BE2C (cell line): ENCODE data around the gene AMIGO2.
A peak's percentile ranks its signal among the peaks of the same experiment; 100 is the strongest.

Source experiments
- DNase-seq: peaks from one replicate; pipeline ENCODE4 v3.0.0-alpha.2; 2020
- H3K27me3 ChIP-seq: fragments of 250-450 bp; sonication (Bioruptor Pico); 2 replicates; pipeline ENCODE4 v1.5.1; 2020; ENCODE audit warnings: mild to moderate bottlenecking
- H3K36me3 ChIP-seq: fragments of 250-450 bp; sonication (Bioruptor Pico); 2 replicates; pipeline ENCODE4 v1.5.1; 2020; ENCODE audit warnings: mild to moderate bottlenecking
- H3K4me1 ChIP-seq: fragments of 250-450 bp; sonication (Bioruptor Pico); 2 replicates; pipeline ENCODE4 v1.5.1; 2020
- H3K4me3 ChIP-seq: 2 replicates; pipeline ENCODE4 v1.5.1; 2011; ENCODE audit warnings: low read depth, low read length
- H3K9me3 ChIP-seq: fragments of 250-450 bp; sonication (Bioruptor Pico); 2 replicates; pipeline ENCODE4 v1.5.1; 2020
- TF ChIP-seq, protein P1 (sequence below): IDR thresholded peaks from 2 replicates; pipeline ENCODE4 v1.5.1; 2012; ENCODE audit warnings: mild to moderate bottlenecking, low read depth, low read length

Gene AMIGO2

DNA sequence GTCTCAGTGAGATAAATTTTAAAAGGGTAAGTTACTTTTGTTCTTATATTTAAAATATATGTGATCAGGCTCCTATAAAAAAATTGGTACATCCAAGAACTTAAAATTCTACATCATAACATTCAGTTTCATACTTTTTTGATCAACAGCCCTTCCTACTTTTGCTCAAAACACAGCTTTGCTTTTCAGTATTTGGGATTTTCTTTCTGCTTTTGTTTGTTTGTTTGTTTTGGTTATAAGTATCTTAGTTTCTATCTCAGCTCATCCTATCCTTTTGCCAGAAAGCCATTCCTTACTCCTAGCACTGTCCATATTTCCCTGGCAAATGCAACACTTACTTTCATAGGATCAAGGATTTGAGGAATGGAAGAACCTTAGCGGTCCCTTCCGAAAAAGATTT lies 5.0 kb downstream of the AMIGO2 start:
- Histone ChIP-seq H3K27me3 (peaks cover 38% of the 10 kb centered on the region), H3K9me3 (no peaks in the 10 kb centered on the region), H3K4me3 (no peak overlapping the region), H3K36me3 (no peaks in the 10 kb centered on the region), H3K4me1 (no peaks in the 10 kb centered on the region)
- TF ChIP-seq, protein P1, sequence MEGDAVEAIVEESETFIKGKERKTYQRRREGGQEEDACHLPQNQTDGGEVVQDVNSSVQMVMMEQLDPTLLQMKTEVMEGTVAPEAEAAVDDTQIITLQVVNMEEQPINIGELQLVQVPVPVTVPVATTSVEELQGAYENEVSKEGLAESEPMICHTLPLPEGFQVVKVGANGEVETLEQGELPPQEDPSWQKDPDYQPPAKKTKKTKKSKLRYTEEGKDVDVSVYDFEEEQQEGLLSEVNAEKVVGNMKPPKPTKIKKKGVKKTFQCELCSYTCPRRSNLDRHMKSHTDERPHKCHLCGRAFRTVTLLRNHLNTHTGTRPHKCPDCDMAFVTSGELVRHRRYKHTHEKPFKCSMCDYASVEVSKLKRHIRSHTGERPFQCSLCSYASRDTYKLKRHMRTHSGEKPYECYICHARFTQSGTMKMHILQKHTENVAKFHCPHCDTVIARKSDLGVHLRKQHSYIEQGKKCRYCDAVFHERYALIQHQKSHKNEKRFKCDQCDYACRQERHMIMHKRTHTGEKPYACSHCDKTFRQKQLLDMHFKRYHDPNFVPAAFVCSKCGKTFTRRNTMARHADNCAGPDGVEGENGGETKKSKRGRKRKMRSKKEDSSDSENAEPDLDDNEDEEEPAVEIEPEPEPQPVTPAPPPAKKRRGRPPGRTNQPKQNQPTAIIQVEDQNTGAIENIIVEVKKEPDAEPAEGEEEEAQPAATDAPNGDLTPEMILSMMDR = no peak
- no peak for DNase-seq

- Histone ChIP-seq H3K9me3 (no peaks in the 10 kb centered on the region), H3K36me3 (no peaks in the 10 kb centered on the region), H3K4me1 (no peaks in the 10 kb centered on the region), H3K4me3 (no peak overlapping the region), H3K27me3 (peaks cover 30% of the 10 kb centered on the region)
- no peak for DNase-seq
- TF ChIP-seq, protein P1 = no peak
These were observed 5.8 kb downstream of the AMIGO2 start for GRCh38 chr12:47073951-47074350.

GRCh38 chr12:47071241-47071852 lies 8.4 kb downstream of the AMIGO2 start:
- no peak for DNase-seq
- Histone ChIP-seq H3K4me3 (no peak overlapping the region), H3K36me3 (no peaks in the 10 kb centered on the region), H3K27me3 (peaks cover 8% of the 10 kb centered on the region; the same call in 1 of the 2 replicates), H3K4me1 (no peaks in the 10 kb centered on the region), H3K9me3 (no peaks in the 10 kb centered on the region)
- TF ChIP-seq, protein P1 = peak; percentile 49

GRCh38 chr12:47070310-47070709 lies 9.4 kb downstream of the AMIGO2 start:
- Histone ChIP-seq H3K4me1 (no peaks in the 10 kb centered on the region), H3K9me3 (no peaks in the 10 kb centered on the region), H3K4me3 (no peak overlapping the region), H3K27me3 (peaks cover 8% of the 10 kb centered on the region; the same call in 1 of the 2 replicates), H3K36me3 (no peaks in the 10 kb centered on the region)
- no peak for DNase-seq
- TF ChIP-seq, protein P1 = no peak

DNA sequence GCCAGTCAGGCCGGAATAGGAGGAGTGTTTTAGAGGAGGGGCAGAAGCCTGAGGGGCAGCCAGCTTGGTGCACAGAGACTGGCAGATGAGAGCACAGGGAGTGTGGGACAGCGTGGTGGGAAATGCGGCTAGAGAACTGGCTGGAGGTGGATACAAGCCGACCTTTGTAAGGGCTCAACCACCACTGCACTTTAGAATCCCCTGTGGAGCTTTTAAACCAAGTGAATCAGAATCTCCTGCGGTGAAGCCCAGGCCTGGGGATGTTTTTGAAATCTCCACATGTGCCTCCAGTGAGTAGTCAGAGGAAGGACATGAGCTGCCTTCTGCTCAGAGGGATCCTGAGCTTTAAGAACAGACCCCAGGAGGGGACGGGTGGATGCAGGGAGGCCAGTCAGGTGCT lies 11.2 kb downstream of the AMIGO2 start:
- DNase-seq = no peak

More for the DNA sequence above, 11.2 kb downstream of the AMIGO2 start:
- TF ChIP-seq, protein P1 = no peak
- Histone ChIP-seq H3K27me3 (peaks cover 3% of the 10 kb centered on the region; the same call in 1 of the 2 replicates), H3K36me3 (no peaks in the 10 kb centered on the region), H3K4me3 (no peak overlapping the region), H3K4me1 (no peaks in the 10 kb centered on the region), H3K9me3 (no peaks in the 10 kb centered on the region)
